Hepatocyte (in vitro differentiated cells): ENCODE measurements around the gene BLOC1S5. TPM values are rescaled to one million over a fixed set of nuclear protein-coding genes. Genes with fewer than 3 reads are reported as not detected.

ENCODE experiments used
- DNase-seq: peaks from one replicate; pipeline ENCODE4 v3.0.0-alpha.2; 2016; ENCODE audit warnings: low spot score
- H2AFZ ChIP-seq: fragments of 200-600 bp; sonication (generic); 2 replicates; pipeline ENCODE4 v1.6.0; 2016; ENCODE audit warnings: antibody characterized with exemption, mild to moderate bottlenecking
- H3K27ac ChIP-seq: fragments of 200-600 bp; sonication (generic); 2 replicates; pipeline ENCODE4 v1.5.1; 2016; ENCODE audit warnings: mild to moderate bottlenecking
- H3K27me3 ChIP-seq: fragments of 200-600 bp; sonication (generic); 2 replicates; pipeline ENCODE4 v1.6.1; 2016
- H3K36me3 ChIP-seq: fragments of 200-600 bp; sonication (generic); replicated peaks from 2 replicates; pipeline ENCODE4 v1.5.1; 2016; ENCODE audit warnings: low read depth; ENCODE audit not compliant: insufficient read depth
- H3K4me1 ChIP-seq: fragments of 200-600 bp; sonication (generic); 2 replicates; pipeline ENCODE4 v1.5.1; 2016; ENCODE audit warnings: mild to moderate bottlenecking, moderate library complexity; ENCODE audit not compliant: insufficient read depth
- H3K4me2 ChIP-seq: fragments of 200-600 bp; sonication (generic); 2 replicates; pipeline ENCODE4 v1.6.0; 2016
- H3K4me3 ChIP-seq: fragments of 200-600 bp; sonication (generic); 2 replicates; pipeline ENCODE4 v1.5.1; 2016; ENCODE audit warnings: mild to moderate bottlenecking
- H3K79me2 ChIP-seq: fragments of 200-600 bp; sonication (generic); 2 replicates; pipeline ENCODE4 v1.6.0; 2017; ENCODE audit warnings: mild to moderate bottlenecking
- H3K9me2 ChIP-seq: fragments of 200-600 bp; sonication (generic); replicated peaks from 2 replicates; pipeline ENCODE4 v1.6.0; 2017; ENCODE audit warnings: mild to moderate bottlenecking; ENCODE audit not compliant: insufficient read depth
- H3K9me3 ChIP-seq: fragments of 200-600 bp; sonication (generic); 2 replicates; pipeline ENCODE4 v1.5.1; 2016; ENCODE audit warnings: low read depth, mild to moderate bottlenecking
- H4K20me1 ChIP-seq: fragments of 200-600 bp; sonication (generic); 2 replicates; pipeline ENCODE4 v1.6.0; 2016; ENCODE audit warnings: mild to moderate bottlenecking; ENCODE audit not compliant: insufficient read depth, poor library complexity, severe bottlenecking
- EZH2 ChIP-seq: fragments of 200-600 bp; sonication (generic); IDR thresholded peaks from 2 replicates; pipeline ENCODE4 v1.6.1; 2016; ENCODE audit warnings: antibody characterized with exemption, mild to moderate bottlenecking, borderline replicate concordance
- EZH2phosphoT487 ChIP-seq: fragments of 200-600 bp; sonication (generic); IDR thresholded peaks from one replicate; pipeline ENCODE4 v1.6.1; 2018; ENCODE audit warnings: antibody characterized with exemption, mild to moderate bottlenecking, low read depth, moderate library complexity; ENCODE audit not compliant: unreplicated experiment, severe bottlenecking
- WGBS: methylation state at CpG from one replicate; pipeline ENCODE4 v1.1.6; 2016; ENCODE audit warnings: low lambda C conversion rate; ENCODE audit errors: missing lambda C conversion rate; 5-methylcytosine and 5-hydroxymethylcytosine counted together
- polyA plus RNA-seq: library from polyadenylated mRNA; unstranded; fragments of >200 nt; fragmentation: Nextera tagmentation; extraction: Ambion mirVana; gene quantifications from 2 replicates; pipeline ENCODE4 v1.2.1, GENCODE V29; 2016
- total RNA-seq: library from RNA; depleted of rRNA; stranded (reverse); fragments of >200 nt; gene quantifications from 2 replicates; pipeline ENCODE4 v1.2.3, GENCODE V29; 2014
- TF ChIP-seq, protein P1 (sequence below): fragments of 200-600 bp; sonication (generic); IDR thresholded peaks from 2 replicates; pipeline ENCODE4 v1.5.1; 2016; ENCODE audit warnings: antibody characterized with exemption, mild to moderate bottlenecking; ENCODE audit not compliant: poor library complexity

BLOC1S5 gene
- total and polyA plus RNA-seq, 2 experiments from 2014 or later = 9.9 to 17.6 TPM

DNA sequence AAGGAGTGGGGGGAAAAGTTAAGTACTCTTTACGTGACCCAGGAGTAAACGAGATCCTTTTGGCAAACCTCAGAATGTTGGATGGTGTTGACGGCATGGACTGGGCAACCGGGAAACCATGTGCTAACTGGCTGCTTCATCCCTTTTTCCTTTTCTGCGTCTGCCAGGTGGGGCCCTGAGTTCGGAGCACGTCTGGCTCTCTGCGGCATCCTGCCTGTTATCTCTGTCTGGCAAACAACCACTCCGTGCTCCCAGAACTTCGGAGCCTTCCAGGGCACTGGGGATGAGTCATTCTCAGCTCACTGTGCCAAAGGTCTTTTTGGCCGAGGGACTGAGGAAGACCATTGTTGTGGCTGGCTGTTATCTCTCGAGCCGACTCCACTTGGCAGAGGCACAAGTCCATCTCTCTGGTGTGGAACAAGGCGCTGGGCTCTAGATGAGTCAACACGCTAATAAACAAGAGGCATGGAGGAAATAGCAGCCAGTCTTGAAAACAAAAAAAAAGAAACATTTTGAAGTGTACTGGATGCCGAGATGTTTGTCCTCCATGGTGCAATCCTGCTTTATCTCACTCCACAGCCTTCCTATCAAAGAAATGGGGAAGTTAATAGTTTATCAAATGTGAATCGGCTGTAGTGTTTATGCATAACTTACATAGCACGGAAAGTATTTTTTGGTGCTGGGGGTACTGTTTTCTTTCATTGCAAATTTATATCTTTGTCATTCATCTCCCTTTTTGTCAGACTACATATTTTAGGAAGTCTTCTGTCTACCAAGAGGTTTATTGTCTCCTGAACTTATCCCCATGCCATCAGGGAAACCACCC, 89.0 kb downstream of the BLOC1S5 start:
- Histone ChIP-seq H3K4me2 (peak overlapping the region; percentile 57), H3K4me3 (no peak overlapping the region)

DNA sequence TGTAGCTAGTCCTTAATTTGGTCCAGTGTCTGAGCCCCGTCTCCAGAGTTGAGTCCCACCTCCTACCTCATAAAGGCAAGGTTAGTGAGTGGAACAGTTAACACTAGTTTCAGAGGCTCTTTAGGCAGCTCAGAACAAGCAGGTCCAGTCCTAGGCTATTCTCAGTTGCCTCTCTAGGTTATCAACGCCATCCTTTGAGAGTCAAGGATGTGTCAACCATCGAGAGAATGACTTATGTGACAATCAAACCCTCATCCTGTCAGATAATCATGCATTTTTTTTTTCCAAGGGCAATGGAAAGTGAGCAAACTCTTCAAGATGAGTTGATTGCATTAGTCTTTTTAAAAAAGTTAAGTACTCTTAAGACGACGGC, 89.6 kb downstream of the BLOC1S5 start:
- DNase-seq = no peak
- no peaks in the 10 kb centered on the region for H4K20me1 ChIP-seq
- no peak overlapping the region for H2AFZ ChIP-seq
- H3K36me3 ChIP-seq = no peaks in the 10 kb centered on the region
- H3K4me2 ChIP-seq = peak overlapping the region; percentile 57
- H3K27ac ChIP-seq = peak overlapping the region; percentile 60
- WGBS = 60% methylated on average over 5 of the region's 5 CpGs
- no peak overlapping the region for H3K4me3 ChIP-seq
- no peaks in the 10 kb centered on the region for H3K79me2 ChIP-seq
- H3K27me3 ChIP-seq = no peaks in the 10 kb centered on the region
- H3K9me2 ChIP-seq = no peaks in the 10 kb centered on the region
- H3K9me3 ChIP-seq = no peaks in the 10 kb centered on the region
- TF ChIP-seq EZH2phosphoT487 (no peak), EZH2 (no peak)
- TF ChIP-seq, protein P1, sequence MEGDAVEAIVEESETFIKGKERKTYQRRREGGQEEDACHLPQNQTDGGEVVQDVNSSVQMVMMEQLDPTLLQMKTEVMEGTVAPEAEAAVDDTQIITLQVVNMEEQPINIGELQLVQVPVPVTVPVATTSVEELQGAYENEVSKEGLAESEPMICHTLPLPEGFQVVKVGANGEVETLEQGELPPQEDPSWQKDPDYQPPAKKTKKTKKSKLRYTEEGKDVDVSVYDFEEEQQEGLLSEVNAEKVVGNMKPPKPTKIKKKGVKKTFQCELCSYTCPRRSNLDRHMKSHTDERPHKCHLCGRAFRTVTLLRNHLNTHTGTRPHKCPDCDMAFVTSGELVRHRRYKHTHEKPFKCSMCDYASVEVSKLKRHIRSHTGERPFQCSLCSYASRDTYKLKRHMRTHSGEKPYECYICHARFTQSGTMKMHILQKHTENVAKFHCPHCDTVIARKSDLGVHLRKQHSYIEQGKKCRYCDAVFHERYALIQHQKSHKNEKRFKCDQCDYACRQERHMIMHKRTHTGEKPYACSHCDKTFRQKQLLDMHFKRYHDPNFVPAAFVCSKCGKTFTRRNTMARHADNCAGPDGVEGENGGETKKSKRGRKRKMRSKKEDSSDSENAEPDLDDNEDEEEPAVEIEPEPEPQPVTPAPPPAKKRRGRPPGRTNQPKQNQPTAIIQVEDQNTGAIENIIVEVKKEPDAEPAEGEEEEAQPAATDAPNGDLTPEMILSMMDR = no peak
- H3K4me1 ChIP-seq = peaks cover 18% of the 10 kb centered on the region

More for the DNA sequence above, 89.0 kb downstream of the BLOC1S5 start:
- WGBS = 15% methylated on average over 18 of the region's 18 CpGs
- no peak overlapping the region for H2AFZ ChIP-seq
- no peaks in the 10 kb centered on the region for H3K36me3 ChIP-seq
- peak; percentile 91 for DNase-seq
- TF ChIP-seq, protein P1 = no peak
- TF ChIP-seq EZH2 (no peak), EZH2phosphoT487 (no peak)
- peaks cover 18% of the 10 kb centered on the region for H3K4me1 ChIP-seq
- no peaks in the 10 kb centered on the region for H3K27me3 ChIP-seq
- H3K79me2 ChIP-seq = no peaks in the 10 kb centered on the region
- peak overlapping the region; percentile 69 for H3K27ac ChIP-seq
- H4K20me1 ChIP-seq = no peaks in the 10 kb centered on the region
- H3K9me3 ChIP-seq = no peaks in the 10 kb centered on the region
- no peaks in the 10 kb centered on the region for H3K9me2 ChIP-seq

DNA sequence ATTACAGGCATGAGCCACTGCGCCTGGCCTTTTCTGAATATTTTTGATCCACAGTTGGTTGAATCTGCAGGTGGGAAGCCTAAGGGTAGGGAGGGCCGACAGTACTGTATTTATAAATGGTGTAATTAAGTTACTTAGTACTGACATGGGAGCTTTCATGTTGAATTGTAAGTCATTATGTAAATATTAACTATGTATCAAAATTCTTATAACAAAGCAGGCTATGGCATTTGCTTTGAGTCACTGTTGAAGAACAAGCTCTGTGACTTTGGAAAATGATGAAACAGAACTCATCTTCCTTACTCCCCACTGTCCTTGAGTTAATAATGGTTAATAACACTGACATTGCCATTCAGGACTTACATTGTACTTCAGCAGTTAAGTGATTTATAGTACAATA, 90.6 kb downstream of the BLOC1S5 start:
- Histone ChIP-seq H3K4me1 (peaks cover 18% of the 10 kb centered on the region), H3K79me2 (no peaks in the 10 kb centered on the region), H3K27me3 (no peaks in the 10 kb centered on the region), H3K9me2 (no peaks in the 10 kb centered on the region), H4K20me1 (no peaks in the 10 kb centered on the region), H3K4me2 (no peak overlapping the region), H2AFZ (no peak overlapping the region), H3K9me3 (no peaks in the 10 kb centered on the region), H3K4me3 (no peak overlapping the region), H3K36me3 (no peaks in the 10 kb centered on the region), H3K27ac (no peak overlapping the region)
- TF ChIP-seq, protein P1 = no peak
- TF ChIP-seq EZH2phosphoT487 (no peak), EZH2 (no peak)
- no peak for DNase-seq
- WGBS = 97% methylated on average over 2 of the region's 2 CpGs
